Hippocampal formation (tissue), 2 donors: ENCODE measurements around the gene EPHA6.
A peak's percentile ranks its signal among the peaks of the same experiment; 100 is the strongest.

Experiments
- DNase-seq, 2 donors: peaks; one replicate each; lab custom pipeline; 2025; lab: John Stamatoyannopoulos, UW

The EPHA6 gene

DNA sequence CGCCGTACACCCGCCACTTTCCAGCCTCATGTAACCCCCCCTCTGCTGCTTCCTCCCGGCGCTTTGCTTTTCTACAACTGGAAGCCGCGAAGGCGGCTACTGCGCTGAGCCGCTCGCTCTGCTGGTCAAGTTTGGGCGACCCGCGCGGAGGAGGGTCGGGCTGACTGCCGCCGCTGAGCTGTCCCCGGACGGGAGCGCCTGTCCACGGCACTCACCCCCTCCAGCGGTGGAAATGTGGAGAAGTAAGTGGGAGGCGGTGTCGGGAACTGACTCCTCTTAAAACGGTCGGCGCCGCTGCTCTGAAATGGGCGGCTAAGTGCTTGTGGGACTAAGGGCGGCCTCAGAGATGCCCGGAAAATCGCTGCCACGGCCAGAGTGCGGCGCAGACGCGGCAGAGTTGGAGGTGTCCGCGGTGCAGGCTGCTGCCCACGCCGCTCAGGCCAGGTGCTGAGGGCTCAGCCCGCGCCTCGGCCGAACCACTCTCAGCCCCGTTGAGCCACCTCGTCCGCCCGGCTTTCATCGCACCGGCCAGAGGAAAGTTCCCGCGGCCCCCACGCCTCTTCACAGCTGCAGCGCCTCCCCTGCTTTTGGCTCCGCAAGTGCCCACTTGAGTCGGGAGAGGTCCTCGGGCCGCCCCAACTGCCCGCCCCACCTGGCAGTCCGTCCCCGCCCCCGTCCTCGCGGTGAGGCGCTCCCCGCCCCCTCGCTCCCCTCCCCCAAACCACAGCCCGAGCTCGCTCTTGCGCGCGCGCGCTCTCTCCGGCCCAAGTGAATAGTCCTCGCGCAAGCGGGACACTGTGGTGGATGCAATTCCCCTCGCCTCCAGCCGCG is at the start of gene EPHA6:
Gene EPHA6 (plus strand): TSS at position 775 of the 831 bp plus-strand sequence.
- DNase-seq: peak in 1 of 2 donors; percentile 20

GRCh38 chr3:96776818-96777217 is 37.6 kb upstream of the EPHA6 start:
- DNase-seq: no peak

- DNase-seq: no peak
Measured at GRCh38 chr3:96779810-96780209, 34.6 kb upstream of the EPHA6 start.

- DNase-seq: no peak
Measured at GRCh38 chr3:96796101-96796500, 18.3 kb upstream of the EPHA6 start.

DNA sequence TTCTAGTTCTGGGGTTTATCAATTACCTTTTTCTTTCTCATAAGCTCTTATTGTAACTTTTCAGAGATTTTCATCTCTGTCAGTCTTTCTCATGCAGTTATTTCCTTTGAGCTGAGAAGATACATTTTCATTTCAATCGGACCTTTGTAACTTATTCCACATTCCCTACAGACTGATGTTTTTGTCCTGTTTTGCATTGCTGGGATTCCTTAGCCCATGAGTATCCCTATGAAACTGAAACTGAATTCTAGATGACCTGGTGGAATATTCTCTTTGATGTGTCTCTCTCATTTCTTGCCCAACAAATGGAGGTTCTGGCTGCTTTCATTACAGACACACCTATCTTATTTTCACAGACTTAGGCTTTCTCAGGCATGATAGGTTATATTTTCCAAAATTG is 10.5 kb upstream of the EPHA6 start:
- DNase-seq: no peak

DNA sequence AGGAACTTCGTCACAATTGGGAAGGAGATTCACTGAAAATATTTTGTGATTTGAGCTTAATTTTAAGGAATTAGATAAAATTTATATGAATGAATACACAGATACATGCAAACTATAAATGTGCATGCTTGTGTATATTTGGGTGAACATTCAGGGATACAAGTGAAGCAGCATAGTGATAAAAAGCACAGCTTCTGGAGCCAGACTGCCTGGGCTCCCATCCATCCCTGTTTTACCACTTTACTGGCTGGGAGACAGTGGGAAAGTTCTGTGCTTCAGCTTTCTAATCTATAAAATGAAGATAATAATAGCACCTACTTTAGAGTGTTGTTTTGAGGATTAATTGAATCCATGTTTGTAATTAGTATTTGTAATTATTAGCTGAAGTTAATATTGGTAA is 8.1 kb upstream of the EPHA6 start:
- DNase-seq: no peak

DNA sequence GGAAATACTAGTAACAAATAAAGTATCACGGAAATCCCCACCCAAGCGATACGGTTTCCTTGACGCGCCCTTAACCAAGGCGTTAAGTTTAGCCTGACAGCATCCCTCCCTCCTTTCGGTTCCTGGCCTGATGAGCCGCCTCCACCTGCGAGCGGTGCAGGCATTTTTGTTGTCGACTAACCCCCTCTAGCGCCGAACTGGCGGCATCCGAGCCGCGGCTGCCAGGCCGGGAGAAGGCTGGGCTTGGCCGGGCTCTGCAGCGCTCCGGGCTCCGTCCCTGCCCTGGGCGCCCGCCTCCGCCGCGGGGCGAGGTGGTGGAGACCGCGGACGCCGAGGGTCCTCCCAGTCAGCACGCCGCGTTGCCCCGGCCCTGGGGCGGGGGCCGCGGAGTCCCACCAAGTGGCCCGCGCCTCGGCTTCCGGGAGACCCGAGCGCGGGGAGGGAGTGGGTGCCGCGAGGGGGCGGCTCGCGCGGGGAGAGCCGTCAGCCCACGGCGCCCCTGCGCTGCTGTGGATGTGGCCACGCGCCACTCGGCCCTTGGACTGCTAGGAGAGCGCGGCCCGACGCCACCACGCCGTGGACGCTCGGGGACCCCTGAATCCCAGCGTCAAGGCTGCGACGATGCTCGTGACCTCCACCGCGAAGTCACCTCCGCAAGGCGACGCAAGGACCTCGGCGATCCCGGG is 1.1 kb upstream of the EPHA6 start:
- peak; percentile 28 to 41 for DNase-seq

- no peak for DNase-seq
Measured at GRCh38 chr3:96814651-96815567, 515 bp downstream of the EPHA6 start.

GRCh38 chr3:96831175-96831574 is 16.8 kb downstream of the EPHA6 start:
- DNase-seq: no peak

DNA sequence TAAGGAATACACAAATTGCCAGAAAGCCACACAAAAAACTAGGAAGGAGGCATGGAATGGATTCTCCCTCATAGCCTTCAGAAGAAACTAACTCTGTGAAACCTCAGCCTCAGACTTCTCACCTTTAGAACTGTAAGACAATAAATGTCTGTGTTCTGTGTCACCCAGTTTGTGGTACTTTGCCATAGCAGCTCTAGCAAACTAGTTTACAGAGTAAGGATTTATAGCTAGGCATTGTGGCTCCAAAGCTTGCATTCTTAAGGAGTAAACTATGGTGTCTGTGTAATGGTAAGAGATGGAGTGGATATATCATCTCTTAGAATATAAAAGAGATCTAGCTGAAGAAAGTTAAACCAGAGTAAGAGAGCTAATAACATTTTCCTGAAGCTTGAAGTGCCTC is 18.9 kb downstream of the EPHA6 start:
- DNase-seq: no peak

DNA sequence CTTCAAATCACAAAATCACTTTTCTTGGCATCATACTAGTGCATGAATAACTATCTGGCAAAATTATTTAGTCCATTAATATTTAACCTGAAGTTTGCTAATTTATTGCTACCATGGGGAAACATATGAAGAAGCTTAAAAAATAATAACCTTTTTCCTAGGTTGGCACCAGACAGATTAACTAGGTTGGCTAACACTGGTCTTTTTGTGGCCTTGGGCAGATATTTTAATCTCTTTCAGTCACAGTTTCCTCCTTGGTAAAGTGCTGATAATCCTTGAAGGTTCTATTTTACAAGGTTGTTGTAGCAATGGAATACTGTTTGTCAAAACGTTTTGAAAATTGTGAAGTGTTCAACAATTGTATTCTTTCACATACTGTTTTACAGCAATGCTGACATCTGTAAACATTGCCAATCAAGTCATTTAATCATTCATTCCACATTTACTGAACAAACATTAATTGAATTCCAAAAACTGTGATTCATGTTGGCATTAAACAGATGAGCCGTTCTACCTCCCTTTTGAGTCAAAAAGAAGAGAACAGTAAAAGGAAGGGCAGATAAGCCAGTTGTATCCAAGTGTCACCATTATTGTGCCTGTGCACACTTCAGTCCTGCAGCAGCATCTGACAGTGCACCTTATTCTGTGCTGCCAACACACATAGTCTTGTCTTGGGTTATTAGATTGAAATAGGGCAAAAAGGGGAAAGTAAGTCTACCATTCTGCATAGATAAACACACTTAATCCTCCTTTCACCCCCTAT is 21.9 kb downstream of the EPHA6 start:
- DNase-seq: no peak

- no peak for DNase-seq
Measured at GRCh38 chr3:96843505-96844203, 29.3 kb downstream of the EPHA6 start.

DNA sequence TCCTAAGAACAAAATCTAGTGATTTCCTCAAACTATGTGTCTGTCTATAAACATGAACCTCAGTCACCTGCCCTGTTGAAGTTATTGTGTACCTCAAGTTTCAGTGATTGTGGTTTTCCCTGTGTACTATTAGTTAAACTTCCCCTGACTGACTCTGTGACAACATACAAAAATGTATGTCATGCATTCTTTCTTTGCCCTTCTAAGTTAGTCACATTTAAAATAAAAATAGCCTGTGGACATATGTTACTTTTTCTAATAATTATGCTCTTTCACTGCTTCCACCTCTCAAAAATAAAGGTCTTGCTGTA is 29.8 kb downstream of the EPHA6 start:
- no peak for DNase-seq

- no peak for DNase-seq
Measured at GRCh38 chr3:96852849-96853248, 38.5 kb downstream of the EPHA6 start.

DNA sequence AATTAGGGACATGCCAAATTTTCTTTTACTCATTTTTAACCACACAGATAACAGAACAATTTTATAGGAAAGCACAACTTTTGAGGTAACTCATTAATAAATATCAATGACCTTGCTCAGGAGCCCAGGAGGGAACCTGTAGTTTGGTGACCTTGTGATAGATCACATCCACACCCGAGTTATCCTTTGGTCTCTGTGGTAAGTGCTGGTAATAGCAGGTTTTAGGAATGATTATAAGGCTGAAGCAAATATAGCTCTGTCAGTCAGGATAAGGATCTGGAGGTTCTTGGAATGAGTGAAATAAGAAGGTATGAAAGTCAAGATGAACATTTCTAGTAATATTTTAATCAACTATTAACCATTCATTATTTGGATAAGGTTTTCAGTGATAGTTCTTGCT is 46.5 kb downstream of the EPHA6 start:
- no peak for DNase-seq

DNA sequence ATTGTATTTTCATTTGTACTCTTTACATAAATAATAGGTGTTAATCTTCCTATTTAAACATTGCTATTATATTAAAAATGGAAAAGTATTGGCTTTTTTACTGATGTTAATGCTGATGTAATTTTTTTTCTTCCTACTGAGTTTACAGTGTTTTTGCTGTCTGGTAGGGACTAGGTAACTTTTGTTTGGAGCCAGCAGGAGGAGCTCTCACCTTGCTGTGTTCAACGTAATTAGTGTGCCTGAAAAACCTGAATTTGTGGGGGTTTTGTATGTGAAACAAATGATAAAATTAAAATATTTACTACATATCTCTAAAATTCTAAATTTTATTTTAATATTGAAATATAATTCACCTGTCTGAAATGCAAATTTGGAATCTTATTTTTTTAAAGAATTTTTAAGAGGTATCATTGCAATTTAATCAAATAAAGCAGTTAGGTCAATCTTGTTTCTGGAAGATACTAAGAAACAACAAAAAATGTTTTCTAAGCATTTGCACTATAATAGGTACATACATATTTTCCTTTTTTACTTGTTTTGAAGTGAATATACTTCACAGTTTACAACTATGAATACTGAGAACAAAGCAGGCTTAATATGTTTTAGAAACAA is 48.8 kb downstream of the EPHA6 start:
- DNase-seq: no peak

DNA sequence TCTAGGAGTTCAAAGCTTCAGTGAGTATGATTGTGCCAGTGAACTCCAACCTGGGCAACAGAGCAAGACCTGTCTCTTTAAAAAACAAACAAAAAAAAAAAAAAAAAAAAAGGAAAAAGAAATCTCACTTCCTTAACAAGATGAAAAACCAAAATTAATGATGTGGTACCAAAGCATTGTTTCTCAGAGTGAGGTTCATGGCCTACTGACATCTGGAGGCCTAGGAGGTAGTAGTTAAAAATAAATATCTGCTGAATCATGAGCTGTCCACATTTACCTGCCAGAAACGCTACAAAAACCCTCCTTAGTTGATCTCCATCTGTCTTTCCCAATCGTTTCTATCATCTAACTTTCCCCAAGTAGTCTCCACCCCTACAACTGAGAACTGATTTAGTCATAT is 51.2 kb downstream of the EPHA6 start:
- no peak for DNase-seq

GRCh38 chr3:96869316-96869715 is 54.9 kb downstream of the EPHA6 start:
- no peak for DNase-seq

DNA sequence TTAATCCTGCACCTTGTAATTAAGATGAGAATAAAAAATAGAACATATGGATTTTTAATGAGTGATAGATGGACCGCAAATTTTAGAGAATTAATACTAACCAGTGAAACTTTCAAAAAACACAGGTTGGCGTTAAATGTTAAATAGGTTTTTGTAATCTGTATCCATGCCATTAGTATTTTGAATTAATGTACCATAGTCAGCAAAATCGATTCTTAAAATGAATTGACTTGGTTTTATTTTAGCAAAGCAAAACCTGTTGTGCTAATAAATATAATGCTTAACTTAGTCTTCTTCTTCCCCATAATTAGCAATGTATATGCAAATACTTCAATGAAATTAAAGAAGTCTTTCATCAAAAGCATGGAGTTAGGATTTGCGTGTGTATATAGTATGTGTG is 63.1 kb downstream of the EPHA6 start:
- no peak for DNase-seq

DNA sequence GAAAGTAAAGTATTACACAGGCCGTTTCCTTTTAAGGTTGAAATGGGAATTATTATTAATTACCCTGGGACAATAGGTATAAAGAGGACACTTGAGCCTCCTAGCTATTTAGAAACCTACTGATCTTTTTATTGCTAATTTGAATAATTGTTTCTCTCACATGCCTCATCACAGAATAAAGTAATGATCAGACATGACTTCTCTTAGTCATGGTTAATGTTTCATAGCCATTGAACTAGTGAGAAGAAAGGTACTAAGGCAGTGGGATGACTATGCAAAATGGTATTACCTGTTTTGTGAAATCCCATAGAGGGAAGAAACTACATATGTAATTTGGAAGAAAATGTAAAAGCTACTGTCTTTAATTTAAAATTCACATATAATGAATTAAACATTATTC is 85.6 kb downstream of the EPHA6 start:
- no peak for DNase-seq

GRCh38 chr3:96900566-96900965 is 86.2 kb downstream of the EPHA6 start:
- DNase-seq: no peak
